Endometrial microvascular endothelial cells (primary cell): ENCODE measurements around the gene FOXRED2. TPM values are rescaled to one million over a fixed set of nuclear protein-coding genes. Genes with fewer than 3 reads are reported as not detected.
"Not testable (repeated sequence)": the region's sequence is repeated elsewhere in the genome, so short reads cannot be mapped to it uniquely, and the experiment has no call there.

Experiments
- in situ Hi-C: cut with HindIII; loops from 2 replicates; pipeline ENCODE4 v1.10.0; 2017; ENCODE audit warnings: low sequenced_read_pairs, low pct_unique_long_range_greater_than_20kb; ENCODE audit errors: inconsistent ontology term
- total RNA-seq: library from RNA; depleted of rRNA; stranded (reverse); fragments of >200 nt; gene quantifications from one replicate; pipeline ENCODE4 v1.2.3, GENCODE V29; 2015; ENCODE audit errors: inconsistent ontology term

FOXRED2 gene
- total RNA-seq, 1 donor from 2014 or later, result 3.9 TPM

DNA sequence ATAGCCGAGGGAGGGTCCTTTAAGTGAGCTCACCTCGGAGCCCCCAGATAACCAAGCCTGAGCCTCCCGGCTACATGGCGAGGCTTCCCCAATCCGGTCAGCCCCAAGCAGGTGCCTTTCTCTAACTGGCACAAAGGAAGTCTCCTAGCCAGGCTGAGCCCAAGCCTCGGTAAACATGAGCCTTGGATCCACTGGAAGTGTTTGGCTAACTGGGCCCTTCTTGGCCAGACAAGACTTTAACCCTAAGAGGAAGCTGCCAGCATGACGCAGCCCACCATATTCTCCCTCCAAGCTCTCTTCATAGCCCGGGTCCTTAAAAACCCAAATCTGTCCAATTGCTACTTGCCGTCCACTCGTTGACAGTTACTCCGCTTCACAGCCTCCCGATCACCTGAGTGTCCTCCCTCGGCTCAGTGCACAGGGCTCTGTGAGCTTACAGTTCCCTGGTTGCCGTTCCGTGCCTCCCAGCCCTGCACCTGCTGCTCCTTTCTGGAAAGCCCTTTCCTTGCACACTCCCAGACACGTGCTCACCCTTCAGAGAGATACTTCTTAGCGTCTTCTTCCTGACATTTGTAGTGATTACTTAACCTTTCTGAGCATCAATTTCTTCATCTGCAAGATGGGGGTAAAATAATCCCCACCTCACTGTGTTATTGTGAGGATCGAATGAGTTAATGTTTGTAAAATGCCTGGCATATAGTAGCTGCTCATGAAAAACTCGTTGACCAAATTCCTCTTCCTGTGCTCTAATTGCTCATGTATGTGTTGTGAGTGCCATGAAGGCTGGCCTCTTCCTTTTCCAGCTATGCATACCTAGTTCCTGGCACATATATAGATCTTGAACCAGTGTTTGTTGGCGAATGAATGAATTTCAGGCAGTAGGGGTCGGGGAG lies 51.0 kb downstream of the FOXRED2 start:
- in situ Hi-C loops, result no loop called here

DNA sequence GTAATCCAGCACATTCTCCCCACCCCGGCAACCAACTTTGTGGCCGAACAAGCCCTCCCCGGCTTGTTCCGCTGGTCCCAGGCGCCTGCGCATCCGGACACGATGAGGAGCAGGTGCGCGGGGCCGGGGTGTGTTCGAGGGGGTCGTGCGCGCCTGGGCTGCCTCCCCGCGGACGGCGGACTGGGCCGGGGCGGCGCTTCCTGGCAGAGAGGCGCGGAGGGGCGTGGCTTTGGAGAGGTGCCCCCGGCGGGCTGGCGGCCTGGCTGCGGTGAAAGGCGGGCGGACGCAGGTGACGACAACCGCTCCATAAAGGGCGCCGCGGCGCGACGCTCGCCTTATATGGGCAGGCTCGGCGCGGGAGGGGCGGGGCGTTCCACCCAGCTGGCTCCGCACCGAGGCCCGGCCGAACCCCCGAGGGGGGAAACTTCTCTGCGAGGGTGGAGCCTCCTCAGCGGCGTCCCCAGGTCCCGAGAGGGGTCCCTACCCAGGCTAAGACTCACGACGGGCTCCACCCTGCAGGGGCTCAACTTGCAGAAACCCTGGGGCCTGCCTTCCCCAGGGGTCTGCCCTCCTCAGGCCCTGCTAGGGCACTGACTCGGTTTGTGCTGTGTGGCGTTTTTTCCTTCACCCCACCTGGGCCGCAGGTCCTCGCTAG lies 51.8 kb downstream of the FOXRED2 start:
- in situ Hi-C loops, result no loop called here

DNA sequence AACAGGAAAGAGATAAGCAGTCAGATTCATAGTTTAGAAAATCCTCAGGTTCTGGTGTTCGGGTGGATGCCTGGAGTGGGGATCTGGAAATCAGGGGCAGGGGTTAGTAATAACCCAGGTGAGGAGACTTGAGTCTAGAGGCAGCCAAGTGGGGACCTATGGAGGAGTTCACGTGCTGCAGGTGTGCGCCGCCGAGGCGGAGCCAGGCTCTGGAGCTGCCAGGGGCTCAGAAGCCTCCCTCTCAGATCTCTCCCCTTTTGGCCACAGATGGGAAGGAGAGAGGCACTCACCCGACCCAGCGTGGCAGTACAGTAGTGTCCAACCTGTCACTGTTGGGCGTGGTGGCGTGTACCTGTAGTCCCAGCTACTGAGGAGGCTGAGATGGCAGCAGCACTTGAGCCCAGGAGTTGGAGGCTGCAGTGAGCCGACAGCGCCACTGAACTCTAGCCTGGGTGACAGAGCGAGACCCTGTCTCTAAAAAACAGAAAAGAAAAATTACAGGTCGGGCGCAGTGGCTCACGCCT lies 52.9 kb downstream of the FOXRED2 start:
- in situ Hi-C loops, result no loop called here

DNA sequence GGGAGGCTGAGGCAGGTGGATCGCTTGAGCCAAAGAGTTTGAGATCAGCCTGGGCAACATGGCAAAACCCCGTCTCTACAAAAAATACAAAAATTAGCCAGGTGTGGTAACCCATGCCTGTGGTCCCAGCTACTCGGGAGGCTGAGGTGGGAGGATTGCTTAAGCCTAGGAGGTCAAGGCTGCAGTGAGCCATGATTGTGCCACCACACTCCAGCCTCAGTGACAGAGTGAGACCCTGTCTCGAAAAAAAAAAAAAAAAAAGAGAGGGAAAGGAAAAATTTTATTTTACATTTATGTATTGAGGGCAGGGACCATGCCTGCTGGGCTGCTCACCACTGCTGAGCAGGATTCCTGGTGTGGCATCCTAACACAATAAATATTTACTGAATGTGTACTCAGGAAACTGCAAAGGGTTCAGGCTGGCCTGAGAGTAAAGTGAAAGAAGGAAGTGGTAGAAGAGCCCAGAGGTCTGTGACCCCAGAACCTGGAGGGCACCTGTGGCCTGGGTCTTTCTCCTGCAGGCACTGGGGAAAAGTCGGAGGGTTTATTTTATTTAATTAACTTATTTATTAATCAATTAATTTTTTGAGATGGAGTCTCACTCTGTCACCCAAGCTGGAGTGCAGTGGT lies 53.7 kb downstream of the FOXRED2 start:
- in situ Hi-C loops, result not testable (repeated sequence)

DNA sequence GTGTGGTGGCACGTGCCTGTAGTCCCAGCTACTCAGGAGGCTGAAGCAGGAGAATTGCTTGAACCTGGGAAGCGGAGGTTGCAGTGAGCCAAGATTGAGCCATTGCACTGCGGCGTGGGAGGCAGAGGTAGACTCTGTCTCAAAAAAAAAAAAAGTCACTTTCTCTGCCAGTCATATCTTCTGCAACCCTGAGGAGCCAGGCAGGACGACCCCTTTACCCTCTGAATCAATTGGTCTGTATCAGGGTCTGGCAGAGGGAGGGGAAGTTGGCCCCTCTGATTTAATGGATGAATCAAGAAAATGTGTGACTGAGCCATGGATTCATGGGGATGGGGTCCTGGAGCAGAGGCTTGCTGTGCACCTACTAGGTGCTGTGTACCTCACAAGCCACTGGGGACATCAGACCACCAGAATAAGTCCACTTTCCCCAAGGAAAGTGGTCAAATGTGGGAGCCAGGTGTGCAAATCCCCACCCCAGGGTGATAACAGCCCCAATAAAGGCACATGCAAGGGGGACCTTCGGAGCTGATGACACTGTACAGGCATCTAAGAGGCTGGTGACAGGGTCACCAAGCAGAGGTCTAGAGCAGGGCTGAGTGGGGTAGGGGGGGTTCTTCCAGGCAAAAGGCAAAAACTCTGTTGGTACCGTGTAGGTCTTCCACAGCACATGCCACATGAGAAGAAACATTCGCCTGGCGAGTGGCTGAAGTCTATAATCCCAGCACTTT lies 54.4 kb downstream of the FOXRED2 start:
- in situ Hi-C loops, result no loop called here

DNA sequence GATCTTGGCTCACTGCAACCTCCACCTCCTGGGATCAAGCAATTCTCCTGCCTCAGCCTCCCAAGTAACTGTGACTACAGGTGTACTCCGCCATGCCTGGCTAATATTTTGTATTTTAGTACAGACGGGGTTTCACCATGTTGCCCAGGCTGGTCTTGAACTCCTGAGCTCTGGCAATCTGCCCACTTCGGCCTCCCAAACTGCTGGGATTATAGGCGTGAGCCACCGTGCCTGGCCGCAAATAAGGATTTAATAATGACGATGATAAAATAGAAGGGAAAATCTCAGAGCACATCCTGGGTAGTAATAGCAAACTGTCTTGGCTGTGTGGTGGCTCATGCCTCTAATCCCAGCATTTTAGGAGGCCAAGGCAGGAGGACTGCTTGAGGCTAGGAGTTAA lies 55.9 kb downstream of the FOXRED2 start:
- in situ Hi-C loops, result not testable (repeated sequence)

DNA sequence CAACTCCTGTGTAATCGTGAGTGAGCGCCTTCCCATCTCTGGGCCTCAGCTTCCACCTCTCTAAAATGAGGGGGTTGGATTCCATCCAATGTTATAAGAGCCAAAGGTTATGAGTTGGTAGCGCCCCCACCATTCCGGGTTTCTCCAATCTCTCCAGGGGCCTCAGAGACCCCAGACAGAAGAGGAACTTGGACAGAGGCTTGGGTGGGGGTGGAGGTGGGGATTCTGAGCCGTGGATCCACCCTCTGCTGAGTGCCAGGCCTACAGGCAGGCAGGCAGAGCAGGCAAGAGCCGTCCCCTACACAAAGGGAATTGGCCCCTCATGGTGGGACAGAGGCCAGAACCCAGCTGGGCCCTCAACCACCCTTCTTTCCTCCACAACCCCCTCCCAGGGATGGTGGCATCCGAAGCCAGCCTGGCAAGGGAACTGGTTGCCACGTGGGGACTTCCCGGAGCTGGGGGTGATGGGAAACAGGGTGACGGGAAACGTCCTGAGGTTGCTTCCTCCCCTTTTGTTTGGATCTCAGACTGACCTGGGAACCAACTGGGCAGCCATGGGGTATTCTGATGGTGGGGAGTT lies 57.2 kb downstream of the FOXRED2 start:
- in situ Hi-C loops, result no loop called here

DNA sequence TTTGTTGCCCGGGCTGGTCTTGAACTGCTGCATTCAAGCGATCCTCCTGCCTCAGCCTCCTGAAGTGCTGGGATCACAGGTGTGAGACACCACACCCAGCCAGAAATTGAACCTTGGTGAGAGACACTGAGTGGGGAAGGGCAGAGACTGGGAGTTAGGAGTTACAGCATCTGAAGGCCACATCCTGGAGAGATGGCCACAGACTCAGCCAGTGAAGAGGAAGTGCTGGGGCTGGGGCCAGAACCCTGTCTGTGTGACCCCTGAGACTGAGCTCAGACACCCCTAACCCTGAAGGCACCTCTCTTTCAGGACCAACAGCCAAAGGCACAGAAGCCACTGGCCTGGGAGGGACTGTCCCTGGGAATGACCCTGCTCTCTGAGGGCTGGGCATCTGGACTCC lies 59.2 kb downstream of the FOXRED2 start:
- in situ Hi-C loops, result no loop called here

DNA sequence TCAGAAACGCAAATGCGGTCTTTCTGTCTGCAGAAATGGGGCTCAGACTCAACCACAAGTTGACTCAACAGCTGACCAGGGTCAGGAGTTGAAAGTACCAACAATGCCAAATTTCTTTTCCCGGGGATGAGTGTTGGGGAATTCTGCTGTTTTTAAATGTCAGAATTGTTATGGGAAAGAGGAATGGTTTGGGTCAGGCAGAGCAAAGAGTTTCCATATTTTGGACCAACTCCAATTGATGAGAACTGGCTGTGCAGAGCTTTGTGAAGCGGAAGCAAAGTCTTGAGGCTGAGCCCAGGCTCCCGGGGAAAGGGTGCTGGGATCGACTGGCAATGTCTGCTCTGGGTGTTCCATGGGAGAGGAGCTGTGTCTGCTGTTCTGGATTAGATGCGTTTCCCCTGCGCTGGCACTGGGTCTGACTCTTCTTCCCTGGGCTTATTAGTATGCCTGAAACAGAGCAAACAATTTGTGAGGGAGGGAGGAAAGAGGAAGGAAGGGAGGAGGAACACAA lies 61.6 kb downstream of the FOXRED2 start:
- in situ Hi-C loops, result no loop called here

DNA sequence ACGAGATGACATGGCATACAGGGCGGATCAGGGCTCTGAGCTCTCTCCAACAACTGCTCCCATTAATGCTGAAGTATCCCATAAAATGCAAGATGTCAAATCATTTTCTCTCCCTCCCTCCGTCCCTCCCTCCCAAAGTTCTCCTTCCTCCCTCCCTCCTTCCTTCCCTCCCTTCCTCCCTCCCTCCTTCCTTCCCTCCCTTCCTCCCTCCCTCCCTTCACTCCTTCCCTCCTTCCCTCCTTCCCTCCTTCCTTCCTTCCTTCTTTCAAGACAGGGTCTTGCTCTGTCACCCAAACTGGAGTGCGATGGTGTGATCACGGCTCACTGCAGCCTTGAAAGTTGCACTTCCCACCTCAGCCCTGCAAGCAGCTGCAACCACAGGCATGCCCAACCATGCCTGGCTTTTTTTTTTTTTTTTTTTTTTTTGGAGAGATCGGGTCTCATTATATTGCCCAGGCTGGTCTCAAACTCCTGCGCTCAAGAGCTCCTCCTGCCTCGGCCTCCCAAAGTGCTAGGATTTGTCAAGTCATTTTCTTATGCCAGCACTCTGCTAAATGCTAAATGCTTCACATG lies 63.6 kb downstream of the FOXRED2 start:
- in situ Hi-C loops, result no loop called here

DNA sequence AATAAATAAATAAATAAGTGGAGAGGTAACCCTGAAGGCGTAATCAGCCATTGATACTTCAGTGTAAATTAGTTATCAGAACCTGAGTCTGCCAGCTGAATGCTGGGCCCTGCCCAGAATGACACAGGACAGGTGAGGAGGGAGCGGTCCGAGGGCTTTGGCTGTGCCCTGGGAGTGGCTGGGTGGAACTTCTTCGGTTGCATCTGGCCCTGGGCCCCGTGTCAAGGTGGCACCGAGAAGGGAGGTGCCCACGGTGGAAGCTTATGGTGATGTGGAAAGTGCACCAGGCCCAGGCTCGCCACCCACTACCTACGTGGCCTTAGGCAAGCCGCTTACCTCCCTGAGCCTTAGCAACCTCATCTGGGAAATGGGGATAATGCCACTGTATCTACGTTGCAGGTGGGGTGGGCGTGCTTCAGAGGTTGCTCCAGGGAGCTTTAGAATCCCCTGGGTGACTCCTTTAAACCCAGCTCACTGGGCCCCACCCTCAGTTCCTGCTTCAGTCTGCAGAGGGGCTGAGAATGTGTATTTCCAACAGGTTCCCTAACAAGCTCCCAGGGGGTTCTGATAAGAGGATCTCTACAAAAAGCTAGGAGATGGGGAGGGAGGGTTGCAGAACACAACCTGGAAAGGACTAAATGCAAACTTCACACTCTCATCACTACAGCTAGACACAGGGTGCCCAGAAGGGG lies 64.2 kb downstream of the FOXRED2 start:
- in situ Hi-C loops, result no loop called here

DNA sequence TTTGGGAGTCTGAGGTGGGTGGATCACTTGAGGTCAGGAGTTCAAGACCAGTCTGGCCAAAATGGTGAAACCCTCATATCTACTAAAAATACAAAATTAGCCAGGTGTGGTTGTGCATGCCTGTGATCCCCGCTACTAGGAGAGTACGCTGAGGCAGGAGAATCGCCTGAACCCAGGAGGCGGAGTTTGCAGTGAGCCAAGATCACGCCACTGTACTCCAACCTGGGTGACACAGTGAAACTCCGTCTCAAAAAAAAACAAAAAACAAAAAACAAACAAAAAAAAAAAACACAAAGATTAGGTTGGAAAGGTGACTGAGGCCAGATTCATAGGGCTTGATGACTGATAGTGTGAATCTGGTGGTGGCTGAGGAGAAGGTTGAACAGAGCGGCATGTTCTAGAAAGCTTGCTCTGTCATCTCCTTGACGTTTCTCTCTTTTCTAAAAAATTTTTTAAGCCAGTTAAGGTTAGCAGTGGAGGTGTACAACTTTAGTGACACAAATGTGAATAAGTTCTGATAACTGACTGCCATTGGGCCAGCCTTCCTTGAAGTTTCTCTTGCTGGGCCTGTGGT lies 66.3 kb downstream of the FOXRED2 start:
- in situ Hi-C loops, result no loop called here

DNA sequence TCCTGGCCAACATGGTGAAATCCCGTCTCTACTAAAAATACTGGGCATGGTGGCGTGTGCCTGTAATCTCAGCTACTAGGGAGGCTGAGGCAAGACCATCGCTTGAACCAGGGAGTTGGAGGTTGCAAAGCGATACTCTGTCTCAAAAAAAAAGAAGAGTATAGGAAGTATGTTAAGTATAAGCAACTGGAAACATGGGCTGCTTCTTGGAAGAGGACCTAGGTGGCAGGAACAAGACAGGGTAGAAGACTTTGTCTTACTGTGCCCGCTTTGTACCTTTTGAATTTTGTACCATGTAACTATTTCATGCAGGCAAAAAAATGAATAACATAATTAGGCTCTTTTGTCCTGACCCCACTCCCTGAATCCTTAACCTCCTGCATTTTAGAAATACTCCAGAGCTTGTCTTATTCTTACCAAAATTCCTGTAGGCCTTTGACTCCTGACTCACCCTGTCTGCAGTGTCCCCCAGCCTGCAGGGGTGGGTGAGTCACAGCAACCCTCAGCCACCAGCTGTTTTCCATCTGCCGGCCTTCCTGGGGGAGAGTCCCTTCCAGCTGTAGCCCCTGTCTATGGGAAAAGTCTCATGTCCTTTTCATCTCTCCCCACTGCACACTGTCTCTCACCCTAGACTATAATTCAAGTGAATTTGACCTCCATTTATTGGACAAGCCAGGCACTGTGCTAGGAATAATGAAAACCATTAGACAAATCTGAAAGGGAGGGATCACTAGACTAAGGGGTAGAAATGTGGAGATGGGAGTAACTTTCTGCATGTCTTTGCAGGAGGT lies 67.2 kb downstream of the FOXRED2 start:
- in situ Hi-C loops, result no loop called here
